Neutrophil (primary cell): ENCODE results near the gene AHCYL1.

Experiments used
- H3K27ac ChIP-seq: fragments of 200-600 bp; sonication (generic); 2 replicates; pipeline ENCODE4 v1.5.1; 2016; ENCODE audit warnings: mild to moderate bottlenecking, moderate library complexity
- H3K27me3 ChIP-seq: fragments of 200-600 bp; sonication (generic); 2 replicates; pipeline ENCODE4 v1.6.0; 2016; ENCODE audit warnings: mild to moderate bottlenecking
- H3K36me3 ChIP-seq: fragments of 200-600 bp; sonication (generic); 2 replicates; pipeline ENCODE4 v1.5.1; 2017
- H3K4me1 ChIP-seq, 2 experiments: fragments of 200-600 bp in 1 of 2; sonication (generic) in 1 of 2; 1 replicate in 1 of 2; 2 replicates in 1 of 2; pipeline versions ENCODE4 v1.5.1 to v1.6.1; 2013 to 2016; ENCODE audit warnings: low read depth in 1 of 2, low read length in 1 of 2, mild to moderate bottlenecking in 1 of 2, moderate library complexity in 1 of 2; ENCODE audit not compliant: control insufficient read depth in 1 of 2, insufficient read depth in 1 of 2
- H3K4me3 ChIP-seq, 2 experiments: fragments of 200-600 bp in 1 of 2; sonication (generic) in 1 of 2; 1 replicate in 1 of 2; 2 replicates in 1 of 2; pipeline ENCODE4 v1.5.1; 2013 to 2016; ENCODE audit warnings: low read depth in 1 of 2, low read length in 1 of 2, mild to moderate bottlenecking in 1 of 2, moderate library complexity in 1 of 2
- H3K9me3 ChIP-seq: fragments of 200-600 bp; sonication (generic); 2 replicates; pipeline ENCODE4 v1.5.1; 2016
- TF ChIP-seq, protein P1 (sequence below): fragments of 200-600 bp; sonication (generic); IDR thresholded peaks from 2 replicates; pipeline ENCODE4 v1.5.1; 2016; ENCODE audit warnings: antibody characterized with exemption

Gene AHCYL1

DNA sequence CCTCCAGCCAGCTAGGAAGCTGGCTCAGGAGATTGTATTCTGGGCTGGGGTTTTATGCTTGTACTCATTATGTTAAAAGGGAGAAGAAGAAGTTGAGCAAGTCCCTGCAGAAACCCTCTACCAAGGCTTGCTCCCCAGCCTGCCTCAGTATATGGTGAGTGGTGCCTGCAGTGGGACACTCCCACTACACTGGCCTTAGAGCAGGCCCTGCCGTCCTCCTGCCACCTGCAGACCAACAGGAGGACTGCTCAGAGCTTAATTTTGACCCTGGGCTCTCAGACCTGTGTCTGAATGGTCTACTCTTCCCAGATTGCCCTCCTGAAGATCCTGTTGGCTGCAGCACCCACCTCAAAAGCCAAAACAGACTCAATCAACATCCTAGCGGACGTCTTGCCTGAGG is 62.9 kb downstream of the AHCYL1 start:
- Histone ChIP-seq H3K27ac (no peak overlapping the region), H3K36me3 (peaks cover 100% of the 10 kb centered on the region), H3K9me3 (no peaks in the 10 kb centered on the region), H3K27me3 (no peaks in the 10 kb centered on the region), H3K4me1 (peaks cover 2 to 5% of the 10 kb centered on the region in 2 experiments), H3K4me3 (no peak overlapping the region)
- TF ChIP-seq, protein P1, sequence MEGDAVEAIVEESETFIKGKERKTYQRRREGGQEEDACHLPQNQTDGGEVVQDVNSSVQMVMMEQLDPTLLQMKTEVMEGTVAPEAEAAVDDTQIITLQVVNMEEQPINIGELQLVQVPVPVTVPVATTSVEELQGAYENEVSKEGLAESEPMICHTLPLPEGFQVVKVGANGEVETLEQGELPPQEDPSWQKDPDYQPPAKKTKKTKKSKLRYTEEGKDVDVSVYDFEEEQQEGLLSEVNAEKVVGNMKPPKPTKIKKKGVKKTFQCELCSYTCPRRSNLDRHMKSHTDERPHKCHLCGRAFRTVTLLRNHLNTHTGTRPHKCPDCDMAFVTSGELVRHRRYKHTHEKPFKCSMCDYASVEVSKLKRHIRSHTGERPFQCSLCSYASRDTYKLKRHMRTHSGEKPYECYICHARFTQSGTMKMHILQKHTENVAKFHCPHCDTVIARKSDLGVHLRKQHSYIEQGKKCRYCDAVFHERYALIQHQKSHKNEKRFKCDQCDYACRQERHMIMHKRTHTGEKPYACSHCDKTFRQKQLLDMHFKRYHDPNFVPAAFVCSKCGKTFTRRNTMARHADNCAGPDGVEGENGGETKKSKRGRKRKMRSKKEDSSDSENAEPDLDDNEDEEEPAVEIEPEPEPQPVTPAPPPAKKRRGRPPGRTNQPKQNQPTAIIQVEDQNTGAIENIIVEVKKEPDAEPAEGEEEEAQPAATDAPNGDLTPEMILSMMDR = no peak

DNA sequence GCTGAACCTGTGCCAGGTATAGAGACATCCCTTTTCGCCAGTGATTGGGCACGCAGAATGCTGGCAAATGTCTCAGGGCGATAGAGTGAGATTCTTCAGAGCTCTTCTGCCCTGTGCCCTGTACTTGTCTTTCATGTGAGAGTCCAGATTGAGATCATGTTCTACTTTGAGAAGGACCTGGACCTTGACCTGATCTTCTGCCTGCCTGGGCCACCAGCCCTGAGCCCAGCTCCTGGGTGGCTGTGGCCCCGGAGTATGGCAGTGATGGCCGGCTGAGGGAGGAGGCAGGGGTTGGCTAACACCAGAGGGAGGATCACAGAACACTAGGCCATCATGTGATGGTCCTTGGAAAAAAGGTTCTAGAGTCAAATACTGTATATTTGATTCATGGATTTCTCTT is 63.7 kb downstream of the AHCYL1 start:
- Histone ChIP-seq H3K27me3 (no peaks in the 10 kb centered on the region), H3K27ac (no peak overlapping the region), H3K9me3 (no peaks in the 10 kb centered on the region), H3K4me1 (no peaks in the 10 kb centered on the region), H3K4me3 (no peak overlapping the region), H3K36me3 (peaks cover 100% of the 10 kb centered on the region)
- TF ChIP-seq, protein P1 = no peak

DNA sequence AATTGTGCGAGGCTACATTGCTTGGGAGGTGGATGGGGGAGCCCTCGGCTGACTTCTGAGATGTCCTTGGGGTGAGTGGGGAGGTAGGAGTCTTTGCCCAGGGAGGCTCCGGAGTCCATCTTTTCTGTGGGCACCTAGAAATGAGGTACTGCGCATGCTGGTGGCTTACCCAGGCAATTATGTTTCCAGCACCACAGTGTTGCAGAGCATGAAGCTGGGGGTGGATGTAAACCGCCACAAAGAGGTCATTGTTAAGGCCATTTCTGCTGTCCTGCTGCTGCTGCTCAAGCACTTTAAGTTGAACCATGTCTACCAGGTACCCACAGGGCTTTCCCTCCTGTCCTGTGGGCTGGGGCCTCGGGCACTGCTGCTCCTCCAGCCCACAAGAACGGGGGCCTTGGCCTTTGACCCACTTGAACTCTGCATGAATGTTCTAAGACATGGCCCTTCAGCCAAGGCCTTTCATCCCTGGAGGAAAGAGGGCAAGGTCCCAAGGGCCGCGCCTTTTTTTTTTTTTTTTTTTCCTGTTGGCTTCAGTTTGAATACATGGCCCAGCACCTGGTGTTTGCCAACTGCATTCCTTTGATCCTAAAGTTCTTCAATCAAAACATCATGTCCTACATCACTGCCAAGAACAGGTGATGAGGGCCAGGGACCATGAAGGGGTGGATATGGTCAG is 64.5 kb downstream of the AHCYL1 start:
- H3K27ac ChIP-seq = no peak overlapping the region
- H3K27me3 ChIP-seq = no peaks in the 10 kb centered on the region
- no peaks in the 10 kb centered on the region for H3K9me3 ChIP-seq
- no peaks in the 10 kb centered on the region for H3K4me1 ChIP-seq
- H3K4me3 ChIP-seq = no peak overlapping the region
- TF ChIP-seq, protein P1 = no peak
- H3K36me3 ChIP-seq = peaks cover 100% of the 10 kb centered on the region

DNA sequence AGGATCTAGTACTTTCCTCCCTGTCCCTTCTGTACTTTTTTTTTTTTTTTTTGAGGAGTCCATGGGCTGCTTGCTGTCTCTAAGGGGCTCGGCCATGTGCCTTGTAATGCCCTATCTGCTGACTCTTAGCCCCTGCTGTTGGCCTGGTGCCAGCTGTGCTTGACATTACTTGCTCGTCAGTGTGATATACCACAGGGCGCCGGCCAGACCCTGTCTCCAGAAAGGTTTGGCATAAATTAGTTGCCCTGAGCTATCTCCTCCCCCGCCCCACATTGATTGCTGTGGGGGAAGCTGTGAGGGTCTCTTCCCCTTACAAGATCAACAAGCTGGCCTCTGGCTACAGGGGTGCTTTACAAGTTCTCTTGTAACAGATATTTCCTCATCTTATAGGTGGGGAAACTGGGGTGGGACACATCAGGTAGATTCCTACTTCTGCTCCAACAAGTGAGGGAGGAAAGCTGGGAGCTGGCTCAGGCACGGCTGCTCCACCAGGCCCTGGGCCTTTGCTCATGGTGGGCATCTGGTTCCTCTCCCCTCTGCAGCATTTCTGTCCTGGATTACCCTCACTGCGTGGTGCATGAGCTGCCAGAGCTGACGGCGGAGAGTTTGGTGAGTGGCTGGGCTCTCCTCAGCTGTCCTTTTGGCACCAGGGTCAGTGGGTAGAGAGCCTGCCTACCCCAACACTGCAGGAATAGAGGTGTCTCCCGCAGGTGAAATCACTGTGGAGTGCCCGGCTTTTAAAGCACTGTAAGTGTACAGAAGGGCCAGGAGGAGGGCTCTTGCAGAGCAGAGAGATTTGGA is 65.4 kb downstream of the AHCYL1 start:
- peaks cover 100% of the 10 kb centered on the region for H3K36me3 ChIP-seq
- H3K4me3 ChIP-seq = no peak overlapping the region
- TF ChIP-seq, protein P1 = no peak
- no peaks in the 10 kb centered on the region for H3K9me3 ChIP-seq
- no peaks in the 10 kb centered on the region for H3K27me3 ChIP-seq
- H3K27ac ChIP-seq = no peak overlapping the region
- no peaks in the 10 kb centered on the region for H3K4me1 ChIP-seq

DNA sequence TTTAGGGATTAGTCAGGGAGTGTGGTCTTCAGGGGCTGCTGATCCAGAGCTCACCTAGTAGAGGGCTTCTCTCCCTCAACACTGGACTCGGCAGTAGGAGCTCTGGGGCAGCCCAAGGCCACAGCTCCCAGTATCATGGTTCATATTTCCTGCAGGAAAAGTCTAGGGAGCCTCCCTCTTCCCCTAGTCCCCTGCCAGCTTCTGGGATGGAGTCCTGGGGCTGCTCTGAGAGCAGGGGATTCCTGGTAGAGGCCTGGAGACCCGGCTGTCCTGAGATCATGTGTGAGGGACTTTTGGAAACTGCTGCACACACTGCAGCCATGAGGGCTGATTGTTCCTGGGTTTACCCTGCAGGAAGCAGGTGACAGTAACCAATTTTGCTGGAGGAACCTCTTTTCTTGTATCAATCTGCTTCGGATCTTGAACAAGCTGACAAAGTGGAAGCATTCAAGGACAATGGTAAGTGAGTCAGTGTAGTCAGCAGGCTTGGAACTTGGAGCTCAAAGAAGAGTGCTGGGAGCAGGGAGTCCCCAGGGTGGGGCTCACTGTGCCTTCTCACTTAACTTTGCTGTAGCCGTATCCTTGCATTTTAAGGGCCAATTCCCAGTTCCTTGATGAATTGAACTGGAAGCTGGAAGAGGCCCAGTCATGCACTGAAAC is 66.2 kb downstream of the AHCYL1 start:
- Histone ChIP-seq H3K4me3 (no peak overlapping the region), H3K9me3 (no peaks in the 10 kb centered on the region), H3K27me3 (no peaks in the 10 kb centered on the region), H3K36me3 (peaks cover 100% of the 10 kb centered on the region), H3K27ac (no peak overlapping the region), H3K4me1 (no peaks in the 10 kb centered on the region)
- TF ChIP-seq, protein P1 = no peak
